Pancreas (tissue), 10 donors: Measurements from ENCODE around the gene EML1. TPM values are rescaled to one million over a fixed set of nuclear protein-coding genes. Genes with fewer than 3 reads are reported as not detected.

Experiments
- ATAC-seq, 4 donors: fragments of 200-7000 bp; cut with Tn5 transposase; one replicate each; pipeline versions ENCODE4 v1.8.0 to v1.9.1; 2020; ENCODE audit warnings: mild to moderate bottlenecking in 4 of 4, moderate library complexity in 4 of 4
- DNase-seq, 6 donors: peaks; one replicate each; pipeline ENCODE4 v3.0.0-alpha.2; 2020
- FAIRE-seq: peaks from 2 replicates; lab custom pipeline; 2012; peaks lifted over from hg19 to GRCh38; lab: Jason Lieb, UNC
- H3K27ac ChIP-seq, 4 donors: fragments of 200-600 bp; sonication (generic); 1 replicate in 3 of 4; 2 replicates in 1 of 4; pipeline versions ENCODE4 v1.5.0 to v1.8.0; 2020
- H3K27me3 ChIP-seq, 4 donors: fragments of 200-600 bp; one replicate each; pipeline ENCODE4 v1.8.0; 2021
- H3K36me3 ChIP-seq, 3 donors: fragments of 200-600 bp; sonication (generic) in 1 of 3; one replicate each; pipeline versions ENCODE4 v1.5.0 to v1.8.0; 2020 to 2021
- H3K4me1 ChIP-seq, 3 donors: fragments of 200-600 bp; one replicate each; pipeline ENCODE4 v1.8.0; 2021
- H3K4me3 ChIP-seq, 4 donors: fragments of 200-600 bp; sonication (generic) in 2 of 4; one replicate each; pipeline versions ENCODE4 v1.5.0 to v1.8.0; 2020 to 2021
- H3K9me3 ChIP-seq, 4 donors: fragments of 200-600 bp; one replicate each; pipeline ENCODE4 v1.8.0; 2021
- WGBS, 2 donors: extraction: QIAGEN DNeasy Blood & Tissue Kit; methylation state at CpG; one replicate each; pipeline ENCODE4 v1.1.7; 2013; 5-methylcytosine and 5-hydroxymethylcytosine counted together
- intact Hi-C, 3 donors: fragments of 100-400 bp; cut with DNase I; formaldehyde crosslinking; loops; one replicate each; pipeline versions ENCODE4 v1.11.1 to v1.14.2; 2022
- polyA plus RNA-seq, 2 donors: library from polyadenylated mRNA; stranded (reverse); fragments of 200-250 nt; gene quantifications; one replicate each; pipeline ENCODE4 v1.2.3, GENCODE V29; 2013
- total RNA-seq, 6 donors: library from RNA; stranded (reverse); fragmentation: NEBNext Ultra II Directional in 4 of 6; extraction: Animal tissue kit (Norgen Biotek cat#: 25700) in 4 of 6; gene quantifications; one replicate each; pipeline versions ENCODE4 v1.2.1 to v1.2.4, GENCODE V29; 2021 to 2023
- TF ChIP-seq, protein P1 (sequence below), 4 donors: fragments of 200-600 bp; sonication (generic) in 3 of 4; IDR thresholded peaks; one replicate each; pipeline versions ENCODE4 v1.5.0 to v1.8.0; 2021; ENCODE audit warnings: antibody characterized with exemption in 4 of 4
- donor health status: healthy with polysubstance abuse.
- donor health status: DM: no; HTN: no; CAD: no; lungs with moderate emphysema.
- donor health status: DM: no; HTN: no; CAD: no.
- donor health status: control.
- donor health status: control.
- donor health status: Bipolar disorder and iron deficiency.
- donor health status: DM: yes; HTN: yes; CAD: no.
- donor health status: DM: no; HTN: no; CAD: no.
- donor health status: DM: no; HTN: no; CAD: no.
- donor health status: DM: yes; HTN: yes; CAD: no.

EML1 gene
- total and polyA plus RNA-seq, 8 donors, result 3.8 to 13.4 (median 9.7) TPM

DNA sequence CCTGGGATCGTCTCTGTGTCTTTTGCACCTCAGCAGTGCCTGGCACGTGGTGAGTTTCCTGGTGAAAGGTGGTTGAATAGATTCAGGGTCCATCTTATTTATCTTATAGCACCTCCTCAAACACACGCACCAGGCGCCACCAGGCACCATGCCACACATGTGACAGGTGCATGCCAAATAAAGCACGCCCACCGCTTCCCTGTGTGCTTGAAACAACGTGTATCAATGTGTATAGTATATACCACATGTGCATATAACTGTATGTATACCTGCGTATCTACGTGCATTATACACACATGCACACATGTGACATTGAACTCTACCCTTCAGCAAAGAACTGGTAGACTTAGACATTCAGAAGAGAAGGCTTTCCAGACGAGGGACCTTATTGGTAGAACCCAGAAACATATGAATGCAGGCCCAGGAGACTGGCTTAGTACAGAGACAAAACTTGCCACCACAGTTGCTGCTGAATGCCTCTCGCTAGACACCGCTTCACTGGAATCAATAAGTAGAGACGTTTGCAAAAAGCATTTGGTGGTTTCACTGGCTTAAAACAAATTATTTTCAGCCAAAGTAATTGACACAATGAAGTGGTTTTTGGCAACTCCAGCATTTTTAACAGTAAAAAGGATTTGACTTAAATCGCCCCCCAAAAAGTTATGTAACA is 10.0 kb downstream of the EML1 start:
- ATAC-seq (no peak), DNase-seq (no peak), FAIRE-seq (no peak)
- Histone ChIP-seq H3K4me3 (no peak overlapping the region), H3K27ac (no peak overlapping the region), H3K27me3 (no peaks in the 10 kb centered on the region), H3K9me3 (no peaks in the 10 kb centered on the region), H3K4me1 (no peaks in the 10 kb centered on the region), H3K36me3 (no peaks in the 10 kb centered on the region)
- 78 to 85% methylated on average over 14 of the region's 14 CpGs for WGBS, 2 donors
- TF ChIP-seq, protein P1, sequence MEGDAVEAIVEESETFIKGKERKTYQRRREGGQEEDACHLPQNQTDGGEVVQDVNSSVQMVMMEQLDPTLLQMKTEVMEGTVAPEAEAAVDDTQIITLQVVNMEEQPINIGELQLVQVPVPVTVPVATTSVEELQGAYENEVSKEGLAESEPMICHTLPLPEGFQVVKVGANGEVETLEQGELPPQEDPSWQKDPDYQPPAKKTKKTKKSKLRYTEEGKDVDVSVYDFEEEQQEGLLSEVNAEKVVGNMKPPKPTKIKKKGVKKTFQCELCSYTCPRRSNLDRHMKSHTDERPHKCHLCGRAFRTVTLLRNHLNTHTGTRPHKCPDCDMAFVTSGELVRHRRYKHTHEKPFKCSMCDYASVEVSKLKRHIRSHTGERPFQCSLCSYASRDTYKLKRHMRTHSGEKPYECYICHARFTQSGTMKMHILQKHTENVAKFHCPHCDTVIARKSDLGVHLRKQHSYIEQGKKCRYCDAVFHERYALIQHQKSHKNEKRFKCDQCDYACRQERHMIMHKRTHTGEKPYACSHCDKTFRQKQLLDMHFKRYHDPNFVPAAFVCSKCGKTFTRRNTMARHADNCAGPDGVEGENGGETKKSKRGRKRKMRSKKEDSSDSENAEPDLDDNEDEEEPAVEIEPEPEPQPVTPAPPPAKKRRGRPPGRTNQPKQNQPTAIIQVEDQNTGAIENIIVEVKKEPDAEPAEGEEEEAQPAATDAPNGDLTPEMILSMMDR (IDR thresholded peaks at IDR 0.05), result no peak
- intact Hi-C loops, result no loop called here

- Histone ChIP-seq H3K9me3 (no peaks in the 10 kb centered on the region), H3K4me3 (no peak overlapping the region), H3K4me1 (no peaks in the 10 kb centered on the region), H3K36me3 (no peaks in the 10 kb centered on the region), H3K27ac (no peak overlapping the region), H3K27me3 (no peaks in the 10 kb centered on the region)
- WGBS, 2 donors, result 78 to 86% methylated on average over 6 of the region's 6 CpGs
- ATAC-seq (no peak), FAIRE-seq (no peak), DNase-seq (no peak)
- TF ChIP-seq, protein P1 (IDR thresholded peaks at IDR 0.05), result no peak
- intact Hi-C loops, result no loop called here
These were observed 10.6 kb downstream of the EML1 start for GRCh38 chr14:99803803-99804202.

DNA sequence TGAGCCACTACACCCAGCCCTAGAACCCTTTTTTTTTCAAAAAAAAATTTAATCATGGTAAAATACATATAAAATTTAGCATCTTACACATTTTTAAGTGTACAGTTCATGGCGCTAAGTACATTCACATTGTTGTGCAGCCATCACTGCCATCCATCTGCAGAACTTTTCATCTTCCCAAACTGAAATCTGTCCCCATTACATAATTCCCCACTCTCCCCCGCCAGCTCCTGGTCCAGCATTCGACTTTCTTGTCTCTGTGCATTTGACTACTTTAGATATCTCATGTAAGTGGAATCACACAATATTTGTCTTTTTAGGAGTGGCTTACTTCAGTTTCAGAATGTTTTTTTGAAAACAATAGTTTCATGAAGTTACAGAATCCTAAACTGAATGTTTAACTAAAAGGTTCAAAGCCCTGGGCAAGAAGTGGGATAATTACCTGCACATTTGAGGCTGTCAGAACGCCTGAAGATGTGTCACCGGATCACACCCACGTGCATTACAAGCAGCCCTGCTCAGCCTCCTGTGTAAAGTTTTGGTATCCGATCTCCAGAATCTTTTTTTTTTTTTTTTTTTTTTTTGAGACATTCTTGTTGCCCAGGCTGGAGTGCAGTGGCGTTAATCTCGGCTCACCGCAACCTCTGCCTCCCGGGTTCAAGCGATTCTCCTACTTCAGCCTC is 12.7 kb downstream of the EML1 start:
- ATAC-seq (no peak), FAIRE-seq (no peak), DNase-seq (no peak)
- H3K4me3 ChIP-seq, result no peak overlapping the region
- 92 to 95% methylated on average over 12 of the region's 12 CpGs for WGBS, 2 donors
- no peak overlapping the region for H3K27ac ChIP-seq
- no peaks in the 10 kb centered on the region for H3K9me3 ChIP-seq
- H3K36me3 ChIP-seq, result no peaks in the 10 kb centered on the region
- intact Hi-C loops, result no loop called here
- H3K4me1 ChIP-seq, result peaks cover 0 to 12% (median 9%) of the 10 kb centered on the region in 3 donors
- TF ChIP-seq, protein P1 (IDR thresholded peaks at IDR 0.05), result no peak
- no peaks in the 10 kb centered on the region for H3K27me3 ChIP-seq

- ATAC-seq, result no peak
- Histone ChIP-seq H3K27me3 (no peaks in the 10 kb centered on the region), H3K9me3 (no peaks in the 10 kb centered on the region), H3K4me1 (peaks cover 0 to 12% (median 9%) of the 10 kb centered on the region in 3 donors), H3K27ac (no peak overlapping the region), H3K4me3 (no peak overlapping the region), H3K36me3 (no peaks in the 10 kb centered on the region)
- intact Hi-C loops, result no loop called here
- no peak for FAIRE-seq
- no peak for DNase-seq
- 82 to 85% methylated on average over 10 of the region's 10 CpGs for WGBS, 2 donors
- TF ChIP-seq, protein P1 (IDR thresholded peaks at IDR 0.05), result no peak
These were observed 13.6 kb downstream of the EML1 start for GRCh38 chr14:99806836-99807235.
